DND-41 (cell line): Measurements from ENCODE around the gene CYP2A6.

Experiments
- EZH2 ChIP-seq: IDR thresholded peaks from 3 replicates; pipeline ENCODE4 v1.6.1; 2012; ENCODE audit warnings: borderline replicate concordance, low read depth, mild to moderate bottlenecking, moderate library complexity, low read length, inconsistent platforms; ENCODE audit not compliant: severe bottlenecking
- TF ChIP-seq, protein P1 (sequence below): IDR thresholded peaks from 2 replicates; pipeline ENCODE4 v1.5.1; 2012; ENCODE audit warnings: borderline replicate concordance, low read length, moderate library complexity, mild to moderate bottlenecking; ENCODE audit not compliant: poor library complexity, severe bottlenecking; ENCODE audit errors: extremely low read depth

DNA sequence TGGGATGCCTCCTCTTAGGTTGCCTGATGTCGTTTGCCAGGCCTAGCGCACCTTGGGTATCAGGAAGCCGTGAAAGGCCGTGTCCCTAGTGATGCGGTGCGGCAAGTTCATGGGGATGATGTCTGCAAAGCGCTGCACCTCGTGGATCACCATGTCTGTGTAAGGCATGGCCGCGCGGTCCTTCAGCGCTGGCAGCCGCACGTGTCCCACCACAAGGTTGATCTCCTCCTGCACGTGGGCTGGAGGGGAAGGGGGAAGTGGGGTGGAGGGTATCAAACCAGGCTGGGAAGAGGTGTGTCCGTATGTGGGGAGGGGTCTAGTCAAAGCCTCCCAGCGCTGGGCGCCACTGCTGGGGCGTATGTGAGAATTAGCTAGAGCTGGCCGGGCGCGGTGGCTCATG lies 28.1 kb downstream of the CYP2A6 start:
- TF ChIP-seq, protein P1, sequence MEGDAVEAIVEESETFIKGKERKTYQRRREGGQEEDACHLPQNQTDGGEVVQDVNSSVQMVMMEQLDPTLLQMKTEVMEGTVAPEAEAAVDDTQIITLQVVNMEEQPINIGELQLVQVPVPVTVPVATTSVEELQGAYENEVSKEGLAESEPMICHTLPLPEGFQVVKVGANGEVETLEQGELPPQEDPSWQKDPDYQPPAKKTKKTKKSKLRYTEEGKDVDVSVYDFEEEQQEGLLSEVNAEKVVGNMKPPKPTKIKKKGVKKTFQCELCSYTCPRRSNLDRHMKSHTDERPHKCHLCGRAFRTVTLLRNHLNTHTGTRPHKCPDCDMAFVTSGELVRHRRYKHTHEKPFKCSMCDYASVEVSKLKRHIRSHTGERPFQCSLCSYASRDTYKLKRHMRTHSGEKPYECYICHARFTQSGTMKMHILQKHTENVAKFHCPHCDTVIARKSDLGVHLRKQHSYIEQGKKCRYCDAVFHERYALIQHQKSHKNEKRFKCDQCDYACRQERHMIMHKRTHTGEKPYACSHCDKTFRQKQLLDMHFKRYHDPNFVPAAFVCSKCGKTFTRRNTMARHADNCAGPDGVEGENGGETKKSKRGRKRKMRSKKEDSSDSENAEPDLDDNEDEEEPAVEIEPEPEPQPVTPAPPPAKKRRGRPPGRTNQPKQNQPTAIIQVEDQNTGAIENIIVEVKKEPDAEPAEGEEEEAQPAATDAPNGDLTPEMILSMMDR, result no peak
- TF ChIP-seq EZH2, result no peak
